H1 (cell line): ENCODE results near the gene PPP2R2C. TPM values are rescaled to one million over a fixed set of nuclear protein-coding genes. Genes with fewer than 3 reads are reported as not detected.
A peak's percentile ranks its signal among the peaks of the same experiment; 100 is the strongest.

Experiments
- CTCF ChIA-PET: fragments of 300-600 bp; sonication (Branson Sonifier 250); formaldehyde crosslinking; loops from one replicate; lab custom pipeline; 2021; ENCODE audit not compliant: partially characterized antibody; lab: Charles Lee
- POLR2A ChIA-PET: fragments of 300-600 bp; sonication (Branson Sonifier 250); formaldehyde crosslinking; loops from one replicate; lab custom pipeline; 2021; ENCODE audit warnings: inconsistent platforms; ENCODE audit not compliant: partially characterized antibody; lab: Charles Lee
- DNase-seq, 2 experiments: peaks; one replicate each; pipeline versions ENCODE4 v3.0.0 to v3.0.0-alpha.2; 2010 to 2022; ENCODE audit warnings: low spot score in 2 of 2, low read depth in 1 of 2, mixed read lengths in 1 of 2
- FAIRE-seq: peaks from 2 replicates; lab custom pipeline; 2011; peaks lifted over from hg19 to GRCh38; lab: Jason Lieb, UNC
- H2AFZ ChIP-seq: 2 replicates; pipeline ENCODE4 v1.8.1; 2012; ENCODE audit warnings: low read length, inconsistent platforms
- H2AK5ac ChIP-seq: 2 replicates; pipeline ENCODE4 v1.6.1; 2013; ENCODE audit warnings: low read depth, low read length
- H2BK120ac ChIP-seq: replicated peaks from 2 replicates; pipeline ENCODE3; 2013; ENCODE audit warnings: low read depth, low read length, inconsistent platforms
- H2BK12ac ChIP-seq: 2 replicates; pipeline ENCODE4 v1.6.1; 2013; ENCODE audit warnings: low read depth, low read length
- H2BK15ac ChIP-seq: 2 replicates; pipeline ENCODE4 v1.6.1; 2013; ENCODE audit warnings: low read length
- H2BK20ac ChIP-seq: 2 replicates; pipeline ENCODE4 v1.6.1; 2013; ENCODE audit warnings: low read length
- H2BK5ac ChIP-seq: 2 replicates; pipeline ENCODE4 v1.6.1; 2013; ENCODE audit warnings: low read depth, low read length
- H3K14ac ChIP-seq: 2 replicates; pipeline ENCODE4 v1.6.1; 2013; ENCODE audit warnings: inconsistent platforms; ENCODE audit not compliant: insufficient read length
- H3K18ac ChIP-seq: 2 replicates; pipeline ENCODE4 v1.6.1; 2013; ENCODE audit warnings: low read length; ENCODE audit errors: extremely low read depth
- H3K23ac ChIP-seq: 2 replicates; pipeline ENCODE4 v1.6.1; 2013; ENCODE audit warnings: inconsistent platforms; ENCODE audit not compliant: insufficient read length
- H3K23me2 ChIP-seq: 2 replicates; pipeline ENCODE4 v1.6.1; 2013; ENCODE audit warnings: low read depth, low read length
- H3K27ac ChIP-seq: 2 replicates; pipeline ENCODE4 v1.6.1; 2011; ENCODE audit warnings: low read depth, low read length, inconsistent platforms
- H3K27me3 ChIP-seq, 4 experiments: replicated peaks in 1 of 4; 1 replicate in 1 of 4; 2 replicates in 3 of 4; pipeline versions ENCODE4 v1.6.1 to v1.8.1; 2011 to 2013; ENCODE audit warnings: low read length in 3 of 4, mild to moderate bottlenecking in 3 of 4, inconsistent platforms in 2 of 4, mixed read lengths in 2 of 4, moderate library complexity in 1 of 4; ENCODE audit not compliant: control insufficient read depth in 3 of 4, insufficient read depth in 3 of 4; ENCODE audit errors: extremely low read depth in 1 of 4
- H3K36me3 ChIP-seq, 4 experiments: 2 replicates each; pipeline versions ENCODE4 v1.6.1 to v1.8.1; 2011 to 2013; ENCODE audit warnings: mild to moderate bottlenecking in 4 of 4, low read length in 3 of 4, moderate library complexity in 2 of 4, control low read depth in 1 of 4, inconsistent platforms in 1 of 4; ENCODE audit not compliant: insufficient read depth in 4 of 4, control insufficient read depth in 2 of 4
- H3K4ac ChIP-seq: replicated peaks from 2 replicates; pipeline ENCODE3; 2013; ENCODE audit warnings: low read length, low read depth, mixed read lengths, inconsistent platforms; ENCODE audit not compliant: insufficient read length
- H3K4me1 ChIP-seq, 4 experiments: replicated peaks in 1 of 4; 1 replicate in 1 of 4; 2 replicates in 3 of 4; pipeline versions ENCODE4 v1.6.1 to v1.8.1; 2011 to 2013; ENCODE audit warnings: low read length in 3 of 4, inconsistent platforms in 2 of 4, mixed read lengths in 1 of 4; ENCODE audit not compliant: insufficient read depth in 4 of 4, control insufficient read depth in 3 of 4
- H3K4me2 ChIP-seq, 2 experiments: 2 replicates each; pipeline versions ENCODE4 v1.6.1 to v1.8.1; 2011 to 2013; ENCODE audit warnings: low read depth in 2 of 2, low read length in 2 of 2, control low read depth in 1 of 2, inconsistent platforms in 1 of 2, mild to moderate bottlenecking in 1 of 2; ENCODE audit not compliant: insufficient read depth in 1 of 2
- H3K4me3 ChIP-seq, 4 experiments: fragments of 200-600, 300-600 bp in 1 of 4; sonication (generic), shearing (Covaris generic), sonication (Bioruptor Twin) in 1 of 4; 2 replicates each; pipeline versions ENCODE4 v1.5.1 to v1.8.1; 2011 to 2016; ENCODE audit warnings: low read length in 4 of 4, low read depth in 3 of 4, control low read depth in 2 of 4, inconsistent platforms in 2 of 4, mild to moderate bottlenecking in 2 of 4, mixed read lengths in 1 of 4, moderate library complexity in 1 of 4; ENCODE audit not compliant: insufficient read depth in 2 of 4; ENCODE audit errors: extremely low read depth in 1 of 4
- H3K56ac ChIP-seq: replicated peaks from 2 replicates; pipeline ENCODE3; 2013; ENCODE audit warnings: low read depth, mild to moderate bottlenecking, mixed read lengths, low read length, inconsistent platforms; ENCODE audit not compliant: insufficient read length
- H3K79me1 ChIP-seq: 2 replicates; pipeline ENCODE4 v1.6.1; 2013; ENCODE audit warnings: low read depth, low read length, control low read depth
- H3K79me2 ChIP-seq, 2 experiments: 2 replicates each; pipeline versions ENCODE4 v1.6.1 to v1.8.1; 2012 to 2013; ENCODE audit warnings: low read length in 2 of 2, mild to moderate bottlenecking in 2 of 2, inconsistent platforms in 1 of 2; ENCODE audit not compliant: insufficient read depth in 2 of 2, control insufficient read depth in 1 of 2
- H3K9ac ChIP-seq, 4 experiments: replicated peaks in 1 of 4; 1 replicate in 1 of 4; 2 replicates in 3 of 4; pipeline versions ENCODE4 v1.6.1 to v1.8.1; 2011 to 2013; ENCODE audit warnings: low read depth in 3 of 4, low read length in 3 of 4, control low read depth in 2 of 4, mild to moderate bottlenecking in 2 of 4, moderate library complexity in 2 of 4, inconsistent platforms in 1 of 4; ENCODE audit errors: extremely low read depth in 1 of 4
- H3K9me3 ChIP-seq, 2 experiments: 2 replicates each; pipeline versions ENCODE4 v1.6.1 to v1.8.1; 2012 to 2013; ENCODE audit warnings: mild to moderate bottlenecking in 2 of 2, moderate library complexity in 2 of 2, control low read depth in 1 of 2, inconsistent platforms in 1 of 2, low read depth in 1 of 2, low read length in 1 of 2, mixed read lengths in 1 of 2; ENCODE audit not compliant: insufficient read depth in 2 of 2
- H4K20me1 ChIP-seq, 2 experiments: replicated peaks in 1 of 2; 2 replicates each; pipeline versions ENCODE3 to v1.8.1; 2011 to 2013; ENCODE audit warnings: inconsistent platforms in 2 of 2, low read length in 2 of 2, mild to moderate bottlenecking in 1 of 2; ENCODE audit not compliant: insufficient read depth in 2 of 2, control insufficient read depth in 1 of 2
- H4K5ac ChIP-seq: 2 replicates; pipeline ENCODE4 v1.6.1; 2013; ENCODE audit warnings: low read length, low read depth, mixed read lengths, inconsistent platforms; ENCODE audit not compliant: insufficient read length
- H4K8ac ChIP-seq: 2 replicates; pipeline ENCODE4 v1.8.0; 2013; ENCODE audit warnings: mild to moderate bottlenecking, moderate library complexity, low read length, inconsistent platforms; ENCODE audit not compliant: insufficient read depth; ENCODE audit errors: extremely low read depth
- H4K91ac ChIP-seq: replicated peaks from 2 replicates; pipeline ENCODE3; 2013; ENCODE audit warnings: low read length, mixed read lengths, inconsistent platforms; ENCODE audit not compliant: insufficient read length
- SAP30 ChIP-seq: fragments of 300-600 bp; sonication (generic); IDR thresholded peaks from 2 replicates; pipeline ENCODE4 v1.7.1; 2012; ENCODE audit warnings: low read length, moderate library complexity, mild to moderate bottlenecking, inconsistent platforms; ENCODE audit not compliant: insufficient read depth, insufficient replicate concordance
- TEAD4 ChIP-seq: IDR thresholded peaks from 2 replicates; pipeline ENCODE4 v1.6.1; 2012; ENCODE audit warnings: low read depth, low read length, inconsistent platforms, mixed read lengths
- WGBS, 2 experiments: shearing (Covaris generic) in 1 of 2; methylation state at CpG; one replicate each; pipeline versions ENCODE4 v1.1.6 to v1.1.7; 2013 to 2015; ENCODE audit warnings: low lambda C conversion rate in 2 of 2, mixed read lengths in 2 of 2, inconsistent platforms in 1 of 2, low coverage in 1 of 2, missing lambda C conversion rate in 1 of 2; ENCODE audit not compliant: insufficient replicate concordance in 2 of 2, insufficient coverage in 1 of 2, insufficient read length in 1 of 2; ENCODE audit errors: extremely low coverage in 1 of 2, missing lambda C conversion rate in 1 of 2; 5-methylcytosine and 5-hydroxymethylcytosine counted together
- polyA plus RNA-seq, 7 experiments: library from polyadenylated mRNA; depleted of rRNA in 3 of 7; stranded (reverse) in 5 of 7; unstranded in 2 of 7; fragments of >200 nt in 5 of 7; fragments of 200-250 nt in 2 of 7; gene quantifications; 1 replicate in 5 of 7; 2 replicates in 1 of 7; 4 replicates in 1 of 7; pipeline versions ENCODE4 v1.2.1 to v1.2.3, GENCODE V29; 2011 to 2013; ENCODE audit warnings: missing spikeins in 2 of 7, mixed read lengths in 2 of 7
- total RNA-seq: library from RNA; stranded (reverse); fragmentation: NEBNext Ultra II Directional; extraction: Animal tissue kit (Norgen Biotek cat#: 25700); gene quantifications from 2 replicates; pipeline ENCODE4 v1.2.1, GENCODE V29; 2021

PPP2R2C gene
- total and polyA plus RNA-seq, 2 of the 8 experiments (the other 6 are each of a cell fraction or from before 2014, with no cell fraction given) = 6.4 TPM

DNA sequence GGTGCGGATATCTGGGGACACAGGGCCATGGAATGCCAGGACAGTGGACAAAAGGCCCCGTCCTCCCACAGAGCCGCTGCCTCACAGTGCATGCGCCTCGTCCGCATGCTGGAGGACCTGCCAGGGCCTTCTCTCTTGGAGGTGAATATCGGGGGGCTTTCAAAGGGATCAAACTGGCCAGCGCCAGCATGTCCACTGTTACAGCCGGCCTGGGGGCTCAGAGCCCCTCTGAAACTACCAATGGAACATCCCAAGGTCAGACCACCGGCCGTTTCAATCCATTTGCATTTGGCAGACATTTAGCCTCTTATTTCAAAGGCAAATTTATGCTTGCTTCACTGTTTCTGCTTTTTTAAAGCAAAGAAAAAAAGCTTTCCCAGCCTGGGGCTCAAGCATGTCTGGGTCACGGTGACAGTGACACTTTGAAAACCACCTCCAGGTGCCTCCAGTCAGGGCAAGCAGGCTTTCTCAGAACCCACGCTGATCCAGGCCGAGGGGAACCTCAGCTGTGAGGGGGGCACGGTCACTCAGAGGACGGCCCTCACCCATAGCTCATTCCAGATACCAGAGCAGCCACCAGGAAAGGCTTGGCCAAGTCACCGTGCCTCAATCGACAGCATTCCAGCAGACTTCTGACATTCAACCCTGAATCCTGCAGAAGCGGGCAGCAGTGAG, 57.2 kb downstream of the PPP2R2C start:
- no peak overlapping the region for H3K14ac ChIP-seq
- POLR2A ChIA-PET = no interaction called here
- H3K56ac ChIP-seq = no peak overlapping the region
- H3K79me2 ChIP-seq = no peaks in the 10 kb centered on the region
- no peak overlapping the region for H3K4me3 ChIP-seq
- H3K4me1 ChIP-seq = peaks cover 0 to 23% (median 17%) of the 10 kb centered on the region in 4 experiments; a peak in 6 of 7 replicates
- no peak overlapping the region; a peak in 1 of 7 replicates for H3K9ac ChIP-seq
- no peak overlapping the region for H4K5ac ChIP-seq
- H3K23ac ChIP-seq = no peak overlapping the region
- peak overlapping the region; percentile 5; the same call in 1 of the 2 replicates for H3K18ac ChIP-seq
- no peak overlapping the region for H2BK20ac ChIP-seq
- 0 out of 2 replicates have a peak overlapping the region, but pooled peaks have one; percentile 0 for H2AK5ac ChIP-seq
- H3K27me3 ChIP-seq = no peaks in the 10 kb centered on the region
- 65% methylated on average over 19 of the region's 19 CpGs; no CpG with 5 or more reads in 1 of the 2 experiments for WGBS, 2 experiments
- H3K27ac ChIP-seq = no peak overlapping the region
- H3K4ac ChIP-seq = no peak overlapping the region
- peak overlapping the region; percentile 35; the same call in 1 of the 2 replicates for H2BK12ac ChIP-seq
- TF ChIP-seq TEAD4 (0 out of 2 replicates have a peak, but pooled peaks have one; percentile 31), SAP30 (no peak)
- H2BK5ac ChIP-seq = no peak overlapping the region
- H2AFZ ChIP-seq = no peak overlapping the region
- H4K20me1 ChIP-seq = peaks cover 0 to 4% of the 10 kb centered on the region in 2 experiments
- 0 out of 2 replicates have a peak overlapping the region, but pooled peaks have one; percentile 53 for H2BK15ac ChIP-seq
- H3K23me2 ChIP-seq = no peaks in the 10 kb centered on the region; the same call in 1 of the 2 replicates
- FAIRE-seq (no peak), DNase-seq (no peak)
- no peaks in the 10 kb centered on the region for H3K79me1 ChIP-seq
- CTCF ChIA-PET = interaction anchor here (0.6 to 3.3 kb wide), 13 partner anchors 11 to 223 kb away, joined by 3 to 18 read pairs (median 3); no protein-coding TSS in a partner anchor
- H4K91ac ChIP-seq = no peak overlapping the region
- H3K9me3 ChIP-seq = no peaks in the 10 kb centered on the region
- H4K8ac ChIP-seq = no peak overlapping the region
- no peak overlapping the region for H2BK120ac ChIP-seq
- peak overlapping the region; percentile 5 to 14 for H3K4me2 ChIP-seq
- no peaks in the 10 kb centered on the region for H3K36me3 ChIP-seq
